ENCODE measurements around the gene NEUROG2.

The NEUROG2 gene

GRCh38 chr4:112519689-112520597 is 4.0 kb upstream of the NEUROG2 start:
- no peak for TF ChIP-seq ZBTB7A (IDR thresholded peaks at IDR 0.05; ENCODE audit: low read depth)
- no peak for TF ChIP-seq TEAD4 (IDR thresholded peaks at IDR 0.05)
- TF ChIP-seq TAF1 (IDR thresholded peaks at IDR 0.05; ENCODE audit: low read depth): no peak
- TF ChIP-seq RAD21 (IDR thresholded peaks at IDR 0.05; ENCODE audit: low read depth): no peak
- no peak for TF ChIP-seq TCF12 (IDR thresholded peaks at IDR 0.05; ENCODE audit: low read depth)
- no peak for TF ChIP-seq NFIC (IDR thresholded peaks at IDR 0.05)
- no peak for TF ChIP-seq CREB1 (IDR thresholded peaks at IDR 0.05; ENCODE audit: low read depth)
- no peak for TF ChIP-seq USF1 (IDR thresholded peaks at IDR 0.05)
- no peak for TF ChIP-seq EGR1 (IDR thresholded peaks at IDR 0.05)
- no peak for TF ChIP-seq YY1 (IDR thresholded peaks at IDR 0.05; ENCODE audit: low read depth)
- no peak for TF ChIP-seq FOXM1 (IDR thresholded peaks at IDR 0.05; ENCODE audit: borderline replicate concordance, low read depth)
- no peak for TF ChIP-seq EP300 (IDR thresholded peaks at IDR 0.05; ENCODE audit: borderline replicate concordance)
- no peak for TF ChIP-seq REST (IDR thresholded peaks at IDR 0.05; ENCODE audit: low read depth)
- no peak for TF ChIP-seq CEBPB (IDR thresholded peaks at IDR 0.05)
- TF ChIP-seq, protein P1, sequence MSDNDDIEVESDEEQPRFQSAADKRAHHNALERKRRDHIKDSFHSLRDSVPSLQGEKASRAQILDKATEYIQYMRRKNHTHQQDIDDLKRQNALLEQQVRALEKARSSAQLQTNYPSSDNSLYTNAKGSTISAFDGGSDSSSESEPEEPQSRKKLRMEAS (IDR thresholded peaks at IDR 0.05): no peak

GRCh38 chr4:112518675-112519074 is 2.7 kb upstream of the NEUROG2 start:
- TF ChIP-seq TCF12 (IDR thresholded peaks at IDR 0.05; ENCODE audit: low read depth) (no peak), TEAD4 (IDR thresholded peaks at IDR 0.05) (no peak), USF1 (IDR thresholded peaks at IDR 0.05) (no peak), RAD21 (IDR thresholded peaks at IDR 0.05; ENCODE audit: low read depth) (no peak), NFIC (IDR thresholded peaks at IDR 0.05) (no peak)

DNA sequence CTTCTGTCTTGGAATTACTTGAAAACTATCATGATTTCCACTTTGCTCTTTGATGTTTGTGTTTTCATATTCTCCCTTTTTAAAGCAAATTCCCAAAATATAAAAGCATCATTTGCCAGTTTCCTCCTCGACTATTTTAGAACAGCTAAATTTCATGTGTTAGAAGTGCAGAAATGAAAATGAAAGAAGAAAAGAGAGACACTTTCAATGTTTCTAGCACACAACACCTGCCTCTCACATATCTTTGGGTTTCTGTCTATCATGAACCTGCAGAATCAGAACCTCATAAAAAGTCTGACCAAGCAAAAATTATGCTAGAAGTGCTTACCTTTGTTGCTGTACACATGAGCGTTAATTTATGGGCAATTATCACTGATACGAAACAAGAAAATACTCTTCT is 1.9 kb upstream of the NEUROG2 start:
- TF ChIP-seq RAD21 (IDR thresholded peaks at IDR 0.05; ENCODE audit: low read depth) (no peak), TEAD4 (IDR thresholded peaks at IDR 0.05) (no peak), YY1 (IDR thresholded peaks at IDR 0.05; ENCODE audit: low read depth) (no peak), NFIC (IDR thresholded peaks at IDR 0.05) (no peak), EP300 (IDR thresholded peaks at IDR 0.05; ENCODE audit: borderline replicate concordance) (no peak), USF1 (IDR thresholded peaks at IDR 0.05) (no peak), TAF1 (IDR thresholded peaks at IDR 0.05; ENCODE audit: low read depth) (no peak), ZBTB7A (IDR thresholded peaks at IDR 0.05; ENCODE audit: low read depth) (no peak), CEBPB (IDR thresholded peaks at IDR 0.05) (no peak), FOXM1 (IDR thresholded peaks at IDR 0.05; ENCODE audit: borderline replicate concordance, low read depth) (no peak), EGR1 (IDR thresholded peaks at IDR 0.05) (no peak), REST (IDR thresholded peaks at IDR 0.05; ENCODE audit: low read depth) (no peak), TCF12 (IDR thresholded peaks at IDR 0.05; ENCODE audit: low read depth) (no peak), CREB1 (IDR thresholded peaks at IDR 0.05; ENCODE audit: low read depth) (no peak)
- TF ChIP-seq, protein P1 (IDR thresholded peaks at IDR 0.05): no peak

- TF ChIP-seq CREB1 (IDR thresholded peaks at IDR 0.05; ENCODE audit: low read depth) (no peak), REST (IDR thresholded peaks at IDR 0.05; ENCODE audit: low read depth) (no peak), TCF12 (IDR thresholded peaks at IDR 0.05; ENCODE audit: low read depth) (no peak), NFIC (IDR thresholded peaks at IDR 0.05) (no peak), YY1 (IDR thresholded peaks at IDR 0.05; ENCODE audit: low read depth) (no peak), USF1 (IDR thresholded peaks at IDR 0.05) (no peak), CEBPB (IDR thresholded peaks at IDR 0.05) (no peak), RAD21 (IDR thresholded peaks at IDR 0.05; ENCODE audit: low read depth) (no peak), FOXM1 (IDR thresholded peaks at IDR 0.05; ENCODE audit: borderline replicate concordance, low read depth) (no peak), EP300 (IDR thresholded peaks at IDR 0.05; ENCODE audit: borderline replicate concordance) (no peak), TAF1 (IDR thresholded peaks at IDR 0.05; ENCODE audit: low read depth) (no peak)
Measured at GRCh38 chr4:112517067-112517634, 1.2 kb upstream of the NEUROG2 start.

Data from Ishikawa (cell line).